ENCODE measurements around the gene GALNT7.

GRCh38 chr4:173317004-173317403 lies 148.4 kb downstream of the GALNT7 start:
- TF ChIP-seq CTCF (IDR thresholded peaks at IDR 0.05) (no peak), EP300 (IDR thresholded peaks at IDR 0.05) (no peak)

Measured in ovary (tissue), 3 donors.